Activated CD4-positive, CD25-positive, alpha-beta regulatory T cell treated with anti-CD3 and anti-CD28 coated beads, Interleukin-2, amount 50 U/mL, for 24 hours (primary cell): ENCODE data around the gene DDR2.
"Not testable (repeated sequence)": the region's sequence is repeated elsewhere in the genome, so short reads cannot be mapped to it uniquely, and the experiment has no call there.

ENCODE experiments used
- ATAC-seq, 2 donors: fragments of 150-1000 bp; cut with Tn5 transposase; one replicate each; pipeline ENCODE4 v1.10.0; 2021; ENCODE audit warnings: mild to moderate bottlenecking in 1 of 2, moderate library complexity in 1 of 2

DDR2 gene

DNA sequence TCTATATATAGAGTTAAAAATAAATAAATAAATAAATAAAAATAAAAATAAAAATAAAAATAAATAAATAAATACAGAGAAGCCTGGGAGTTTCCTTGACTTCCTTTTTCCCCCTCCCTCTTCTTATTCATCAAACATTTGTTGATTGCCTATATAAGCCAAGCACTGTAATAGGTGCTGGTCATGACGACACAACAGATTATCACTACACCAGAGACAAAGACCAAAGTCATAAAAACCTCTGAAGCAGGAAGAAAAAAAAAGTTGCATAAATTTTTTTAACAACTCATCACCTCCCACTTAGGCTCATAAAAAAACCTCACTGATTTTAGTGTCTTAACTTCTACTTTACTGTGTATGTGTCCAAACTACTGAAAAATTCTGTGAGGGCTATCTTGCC, 95.2 kb downstream of the DDR2 start:
- ATAC-seq = not testable (repeated sequence)

GRCh38 chr1:162728573-162728972, 96.3 kb downstream of the DDR2 start:
- no peak for ATAC-seq

DNA sequence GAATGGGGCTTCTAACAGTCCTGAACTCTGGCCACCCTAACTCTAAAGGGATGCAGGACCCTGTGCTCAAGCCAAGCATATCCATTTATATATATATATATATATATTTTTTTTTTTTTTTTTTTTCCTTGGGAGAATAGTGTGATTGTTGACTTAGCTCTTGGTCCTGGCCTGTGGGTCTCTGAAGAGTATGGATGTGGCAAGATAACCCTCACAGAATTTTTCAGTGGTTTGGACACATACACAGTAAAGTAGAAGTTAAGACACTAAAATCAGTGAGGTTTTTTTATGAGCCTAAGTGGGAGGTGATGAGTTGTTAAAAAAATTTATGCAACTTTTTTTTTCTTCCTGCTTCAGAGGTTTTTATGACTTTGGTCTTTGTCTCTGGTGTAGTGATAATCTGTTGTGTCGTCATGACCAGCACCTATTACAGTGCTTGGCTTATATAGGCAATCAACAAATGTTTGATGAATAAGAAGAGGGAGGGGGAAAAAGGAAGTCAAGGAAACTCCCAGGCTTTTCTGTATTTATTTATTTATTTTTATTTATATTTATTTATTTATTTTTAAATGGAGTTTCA, 97.0 kb downstream of the DDR2 start:
- ATAC-seq = not testable (repeated sequence)

DNA sequence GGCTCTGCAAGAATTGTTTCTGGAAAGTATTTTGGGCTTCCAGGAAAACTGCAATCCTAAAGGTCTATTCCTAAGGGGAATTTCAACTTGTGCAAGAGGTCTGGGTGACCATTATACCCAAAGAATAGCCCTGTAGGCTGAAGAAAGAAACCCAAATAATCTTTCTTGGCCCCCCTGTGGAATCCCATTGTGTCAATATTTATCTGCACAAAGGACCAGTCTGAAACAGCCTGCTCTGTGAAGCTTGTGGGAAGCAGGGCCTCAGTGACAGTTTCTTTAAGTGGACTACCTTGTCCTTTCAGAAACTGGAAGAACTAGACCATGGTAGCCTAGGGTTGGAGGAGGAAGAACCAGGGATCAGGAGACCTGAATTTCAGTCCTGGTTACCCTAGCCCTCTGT, 99.8 kb downstream of the DDR2 start:
- no peak for ATAC-seq

DNA sequence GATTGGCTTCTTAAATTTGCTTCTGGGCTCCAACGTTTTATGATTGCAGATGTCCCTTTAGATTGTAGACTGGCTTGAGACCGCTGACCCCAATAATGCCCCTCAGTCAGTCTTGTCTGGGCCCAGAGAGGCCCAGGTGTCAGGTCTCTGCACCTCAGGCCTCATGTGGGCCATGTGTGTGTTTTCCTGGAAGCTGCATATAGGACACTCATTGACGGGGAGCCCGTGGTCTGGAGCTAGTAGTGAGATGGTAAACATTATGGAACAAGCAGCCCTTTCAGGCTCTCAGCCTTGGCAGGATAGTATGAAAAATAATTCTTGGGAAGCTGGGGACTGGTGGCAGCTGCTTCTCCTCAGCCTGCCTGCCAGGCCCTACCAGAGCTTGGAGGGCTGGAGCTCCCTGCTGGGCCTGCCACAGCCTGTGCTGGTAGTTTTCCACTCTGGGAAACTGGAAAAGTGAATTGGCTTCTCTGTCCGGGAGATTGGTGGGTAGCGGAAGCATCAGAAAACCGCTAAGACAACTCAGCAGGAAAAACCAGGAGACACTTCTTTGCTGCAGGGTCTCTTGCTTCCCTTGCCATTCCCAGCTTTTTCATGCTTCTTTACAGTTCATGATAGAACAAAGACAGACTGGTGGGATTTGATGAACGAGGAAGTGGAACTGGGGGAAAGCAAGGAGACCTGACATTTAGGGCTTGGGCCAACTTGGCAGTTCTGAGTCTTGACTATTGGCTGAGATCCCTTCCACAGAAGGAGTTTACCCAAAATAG, 100.5 kb downstream of the DDR2 start:
- no peak for ATAC-seq

DNA sequence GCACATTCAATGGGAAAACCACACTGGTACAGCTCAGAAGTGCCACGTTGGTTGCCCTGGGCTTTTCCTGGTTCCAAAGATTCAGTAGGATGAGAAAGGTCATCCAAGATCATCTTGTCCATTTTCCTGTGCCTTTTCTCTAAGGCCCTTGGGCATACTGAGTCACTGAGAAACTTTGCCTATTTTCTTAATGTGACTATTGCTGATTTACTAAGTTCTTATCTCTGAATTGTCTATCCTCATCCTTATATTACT, 101.0 kb downstream of the DDR2 start:
- no peak for ATAC-seq

DNA sequence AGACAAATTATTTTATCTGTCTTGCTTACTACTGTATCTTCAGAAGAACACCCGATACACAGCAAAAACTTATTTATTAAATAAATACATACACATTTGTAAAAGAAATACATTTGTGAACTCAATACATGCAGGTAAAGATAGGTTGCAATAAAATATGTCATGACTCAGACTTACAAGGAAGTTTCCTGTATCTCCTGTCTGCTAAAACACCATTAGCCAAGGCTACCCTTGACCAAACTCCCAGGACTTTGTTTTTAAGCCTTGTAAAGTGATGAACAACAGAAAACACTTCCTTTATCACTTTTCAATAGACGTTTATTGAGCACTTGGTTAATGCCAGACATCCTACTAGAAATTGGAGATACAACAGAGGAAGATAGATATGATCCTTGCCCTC, 101.8 kb downstream of the DDR2 start:
- ATAC-seq = no peak

DNA sequence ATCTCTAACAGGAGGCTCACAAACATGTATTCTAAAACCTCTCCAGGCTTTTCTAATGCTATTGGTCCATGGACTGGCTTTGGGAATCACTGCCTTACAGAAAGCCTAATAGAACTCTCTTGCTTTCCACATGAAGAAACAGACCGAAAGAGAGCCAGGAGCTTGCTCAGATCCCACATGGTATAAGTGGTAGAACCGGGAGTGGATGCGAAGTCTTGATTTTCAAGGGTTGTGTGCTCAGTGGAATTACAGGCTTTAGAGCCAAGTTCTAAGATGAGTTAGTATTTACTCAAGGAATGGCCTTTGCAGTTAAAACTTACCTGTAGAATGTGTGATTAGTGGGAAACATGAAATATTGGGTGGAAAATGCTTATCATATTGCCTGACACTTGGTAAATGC, 103.9 kb downstream of the DDR2 start:
- ATAC-seq = no peak

DNA sequence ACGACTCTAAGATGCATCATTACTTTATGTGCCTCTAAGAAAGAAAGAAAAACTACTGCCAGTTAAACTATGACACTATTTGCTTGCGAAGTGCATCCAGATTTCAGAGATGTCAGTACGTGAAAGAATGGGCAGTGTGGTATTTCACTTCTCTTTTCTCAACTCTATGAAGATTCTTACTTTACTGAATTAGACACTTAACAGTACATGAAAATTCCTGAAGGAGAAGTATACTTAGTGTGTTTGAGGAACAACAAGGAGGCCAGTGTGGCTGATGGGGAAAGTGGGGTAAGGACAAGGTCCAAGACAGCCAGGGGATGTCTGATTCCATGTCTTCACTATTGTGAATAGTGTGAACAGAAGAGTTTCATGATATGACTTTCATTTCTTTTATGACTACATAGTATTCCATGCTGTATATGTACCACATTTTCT, 104.4 kb downstream of the DDR2 start:
- no peak for ATAC-seq

GRCh38 chr1:162740755-162741154, 108.5 kb downstream of the DDR2 start:
- ATAC-seq = no peak

GRCh38 chr1:162741574-162741973, 109.3 kb downstream of the DDR2 start:
- no peak for ATAC-seq

DNA sequence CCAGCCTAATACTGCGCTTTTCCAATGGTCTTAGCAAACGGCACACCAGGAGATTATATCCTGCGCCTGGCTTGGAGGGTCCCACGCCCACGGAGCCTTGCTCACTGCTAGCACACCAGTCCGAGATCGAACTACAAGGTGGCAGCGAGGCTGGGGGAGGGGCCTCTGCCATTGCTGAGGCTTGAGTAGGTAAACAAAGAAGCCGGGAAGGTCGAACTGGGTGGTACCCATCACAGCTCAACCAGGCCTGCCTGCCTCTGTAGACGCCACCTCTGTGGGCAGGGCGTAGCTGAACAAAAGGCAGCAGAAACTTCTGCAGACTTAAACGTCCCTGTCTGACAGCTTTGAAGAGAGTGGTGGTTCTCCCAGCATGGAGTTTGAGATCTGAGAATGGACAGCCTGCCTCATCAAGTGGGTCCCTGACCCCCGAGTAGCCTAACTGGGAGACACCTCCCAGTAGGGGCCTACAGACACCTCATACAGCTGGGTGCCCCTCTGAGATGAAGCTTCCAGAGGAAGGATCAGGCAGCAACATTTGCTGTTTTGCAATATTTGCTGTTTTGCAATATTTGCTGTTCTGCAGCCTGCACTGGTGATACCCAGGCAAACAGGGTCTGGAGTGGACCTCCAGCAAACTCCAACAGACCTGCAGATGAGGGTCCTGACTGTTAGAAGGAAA, 114.1 kb downstream of the DDR2 start:
- ATAC-seq = not testable (repeated sequence)

- no peak for ATAC-seq
These were observed 120.9 kb downstream of the DDR2 start for GRCh38 chr1:162753001-162753658.

- no peak for ATAC-seq
These were observed 121.8 kb downstream of the DDR2 start for GRCh38 chr1:162753998-162754585.

- ATAC-seq = no peak
These were observed 123.0 kb downstream of the DDR2 start for GRCh38 chr1:162755306-162755705.

- no peak for ATAC-seq
These were observed 124.3 kb downstream of the DDR2 start for GRCh38 chr1:162756523-162756922.

GRCh38 chr1:162757476-162757875, 125.2 kb downstream of the DDR2 start:
- ATAC-seq = no peak

GRCh38 chr1:162765788-162766187, 133.5 kb downstream of the DDR2 start:
- no peak for ATAC-seq

GRCh38 chr1:162772571-162773154, 140.4 kb downstream of the DDR2 start:
- no peak for ATAC-seq

DNA sequence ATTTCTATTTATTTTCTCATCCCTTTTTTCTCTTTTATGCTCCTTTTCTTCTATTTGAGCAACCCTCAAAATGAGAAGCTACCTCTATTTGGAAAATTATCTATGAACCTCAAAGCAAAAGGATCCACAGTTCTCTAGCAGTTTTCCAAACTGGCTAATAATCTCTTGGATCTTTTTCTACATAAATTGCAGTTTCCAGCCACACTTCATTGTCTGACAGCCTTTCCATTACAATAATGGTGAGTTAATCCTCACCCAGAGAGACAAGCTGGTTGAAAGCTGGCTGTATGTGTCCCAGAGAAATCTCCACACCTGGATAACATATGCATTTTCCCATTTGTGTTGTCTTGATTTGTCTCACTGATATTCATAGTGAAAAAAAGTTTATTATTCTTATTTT, 141.7 kb downstream of the DDR2 start:
- no peak for ATAC-seq

GRCh38 chr1:162779043-162779442, 146.8 kb downstream of the DDR2 start:
- no peak for ATAC-seq

- ATAC-seq = no peak
These were observed 150.4 kb downstream of the DDR2 start for GRCh38 chr1:162782671-162783070.

- ATAC-seq = not testable (repeated sequence)
These were observed 152.7 kb downstream of the DDR2 start for GRCh38 chr1:162784926-162785325.
